Ovary (tissue), 3 donors: ENCODE data around the gene WNT3.

ENCODE experiments used
- CTCF ChIP-seq, 3 donors: fragments of 450-650 bp in 2 of 3; fragments of 200-600 bp in 1 of 3; IDR thresholded peaks; one replicate each; pipeline versions ENCODE4 v1.5.1 to v1.8.0; 2016 to 2022; ENCODE audit warnings: antibody characterized with exemption in 3 of 3, mild to moderate bottlenecking in 1 of 3
- POLR2A ChIP-seq: fragments of 450-650 bp; IDR thresholded peaks from one replicate; pipeline ENCODE4 v1.6.1; 2017; ENCODE audit warnings: antibody characterized with exemption, mild to moderate bottlenecking, moderate library complexity
- donor health status: DM: no; HTN: no; CAD: no.

- TF ChIP-seq POLR2A (no peak), CTCF (IDR thresholded peaks at IDR 0.05) (no peak)
These were observed 44.3 kb downstream of the WNT3 start for GRCh38 chr17:46774108-46774737.
